Parathyroid adenoma (tissue), 2 donors: ENCODE results near the gene XRCC4.

Experiments
- H2AFZ ChIP-seq: fragments of 300-600 bp; sonication (generic); one replicate; pipeline ENCODE4 v1.7.0; 2017; ENCODE audit warnings: antibody characterized with exemption, mild to moderate bottlenecking
- H3K27ac ChIP-seq: fragments of 300-600 bp; sonication (generic); one replicate; pipeline ENCODE4 v1.7.0; 2017
- H3K27me3 ChIP-seq: fragments of 300-600 bp; sonication (generic); one replicate; pipeline ENCODE4 v1.7.0; 2017; ENCODE audit warnings: low read length; ENCODE audit not compliant: control insufficient read depth, insufficient read depth
- H3K36me3 ChIP-seq: fragments of 300-600 bp; sonication (generic); one replicate; pipeline ENCODE4 v1.7.0; 2017; ENCODE audit warnings: low read length; ENCODE audit not compliant: control insufficient read depth, insufficient read depth
- H3K4me1 ChIP-seq: fragments of 300-600 bp; sonication (generic); one replicate; pipeline ENCODE4 v1.7.0; 2017; ENCODE audit warnings: control low read depth
- H3K4me2 ChIP-seq: fragments of 300-600 bp; sonication (generic); one replicate; pipeline ENCODE4 v1.7.0; 2017; ENCODE audit warnings: low read length
- H3K4me3 ChIP-seq: fragments of 300-600 bp; sonication (generic); one replicate; pipeline ENCODE4 v1.7.0; 2017; ENCODE audit warnings: low read depth, low read length
- H3K79me2 ChIP-seq: fragments of 300-600 bp; sonication (generic); one replicate; pipeline ENCODE4 v1.7.0; 2017; ENCODE audit warnings: control low read depth
- H3K9ac ChIP-seq: fragments of 300-600 bp; sonication (generic); one replicate; pipeline ENCODE4 v1.7.0; 2017; ENCODE audit warnings: mild to moderate bottlenecking
- H3K9me3 ChIP-seq: fragments of 300-600 bp; sonication (generic); one replicate; pipeline ENCODE4 v1.7.0; 2017; ENCODE audit warnings: low read length; ENCODE audit not compliant: control insufficient read depth
- CTCF ChIP-seq: fragments of 300-600 bp; sonication (generic); IDR thresholded peaks from one replicate; pipeline ENCODE4 v1.7.0; 2017; ENCODE audit warnings: antibody characterized with exemption, mild to moderate bottlenecking
- donor health status: primary hyperparathyroidism.

The XRCC4 gene

GRCh38 chr5:83396662-83397061, 319.3 kb downstream of the XRCC4 start:
- Histone ChIP-seq H3K27me3 (no peaks in the 10 kb centered on the region), H2AFZ (no peak overlapping the region), H3K4me1 (no peaks in the 10 kb centered on the region), H3K27ac (no peak overlapping the region), H3K9me3 (no peaks in the 10 kb centered on the region), H3K4me2 (no peak overlapping the region), H3K79me2 (no peaks in the 10 kb centered on the region), H3K9ac (no peak overlapping the region), H3K36me3 (no peaks in the 10 kb centered on the region), H3K4me3 (no peak overlapping the region)
- no peak for TF ChIP-seq CTCF

GRCh38 chr5:83397658-83398057, 320.3 kb downstream of the XRCC4 start:
- no peaks in the 10 kb centered on the region for H3K27me3 ChIP-seq
- no peak overlapping the region for H3K4me3 ChIP-seq
- no peak for TF ChIP-seq CTCF
- no peaks in the 10 kb centered on the region for H3K4me1 ChIP-seq
- H2AFZ ChIP-seq, result no peak overlapping the region
- H3K79me2 ChIP-seq, result no peaks in the 10 kb centered on the region
- no peak overlapping the region for H3K4me2 ChIP-seq
- H3K9me3 ChIP-seq, result no peaks in the 10 kb centered on the region
- H3K27ac ChIP-seq, result no peak overlapping the region
- H3K9ac ChIP-seq, result no peak overlapping the region
- H3K36me3 ChIP-seq, result no peaks in the 10 kb centered on the region

GRCh38 chr5:83400241-83400640, 322.9 kb downstream of the XRCC4 start:
- no peak overlapping the region for H3K4me2 ChIP-seq
- no peak overlapping the region for H2AFZ ChIP-seq
- H3K27ac ChIP-seq, result no peak overlapping the region
- H3K79me2 ChIP-seq, result no peaks in the 10 kb centered on the region
- TF ChIP-seq CTCF, result no peak
- no peaks in the 10 kb centered on the region for H3K9me3 ChIP-seq
- no peaks in the 10 kb centered on the region for H3K27me3 ChIP-seq
- H3K9ac ChIP-seq, result no peak overlapping the region
- no peaks in the 10 kb centered on the region for H3K36me3 ChIP-seq
- H3K4me1 ChIP-seq, result no peaks in the 10 kb centered on the region
- no peak overlapping the region for H3K4me3 ChIP-seq

GRCh38 chr5:83400701-83401100, 323.4 kb downstream of the XRCC4 start:
- Histone ChIP-seq H3K79me2 (no peaks in the 10 kb centered on the region), H3K27ac (no peak overlapping the region), H3K4me3 (no peak overlapping the region), H3K4me1 (no peaks in the 10 kb centered on the region), H3K9me3 (no peaks in the 10 kb centered on the region), H3K4me2 (no peak overlapping the region), H3K36me3 (no peaks in the 10 kb centered on the region), H3K27me3 (no peaks in the 10 kb centered on the region), H3K9ac (no peak overlapping the region), H2AFZ (no peak overlapping the region)
- TF ChIP-seq CTCF, result no peak

GRCh38 chr5:83401122-83401731, 323.9 kb downstream of the XRCC4 start:
- no peaks in the 10 kb centered on the region for H3K36me3 ChIP-seq
- no peaks in the 10 kb centered on the region for H3K9me3 ChIP-seq
- no peak overlapping the region for H3K4me2 ChIP-seq
- no peak overlapping the region for H3K9ac ChIP-seq
- H2AFZ ChIP-seq, result no peak overlapping the region
- H3K27me3 ChIP-seq, result no peaks in the 10 kb centered on the region
- no peak for TF ChIP-seq CTCF
- H3K4me3 ChIP-seq, result no peak overlapping the region
- H3K79me2 ChIP-seq, result no peaks in the 10 kb centered on the region
- H3K27ac ChIP-seq, result no peak overlapping the region
- no peaks in the 10 kb centered on the region for H3K4me1 ChIP-seq
